Measurements from ENCODE around the gene PRDM13. TPM values are rescaled to one million over a fixed set of nuclear protein-coding genes. Genes with fewer than 3 reads are reported as not detected.

Gene PRDM13
- total and polyA plus RNA-seq, 2 of the 13 experiments (the other 11 are each of a cell fraction or from before 2014, with no cell fraction given): not detected

DNA sequence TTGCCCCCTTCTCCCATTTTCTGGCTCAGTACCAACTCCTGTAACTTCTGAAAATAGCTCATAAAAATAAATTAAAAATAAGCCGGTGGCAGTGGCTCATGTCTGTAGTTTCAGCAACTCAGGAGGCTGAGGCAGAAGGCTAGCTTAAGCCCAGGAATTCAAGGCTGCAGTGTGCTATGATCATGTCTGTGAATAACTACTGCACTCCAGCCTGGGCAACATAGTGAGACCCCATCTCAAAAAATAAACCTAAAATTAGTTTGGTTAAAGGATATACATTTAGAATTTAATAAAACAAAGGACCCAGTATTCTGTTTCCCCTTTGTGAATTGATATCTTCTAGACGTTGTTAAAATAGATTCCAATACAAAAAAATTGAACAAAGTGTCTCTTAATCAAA lies 10.5 kb downstream of the PRDM13 start:
- Histone ChIP-seq H3K4me1 (ENCODE audit: insufficient read depth, low read length) (peaks cover 6% of the 10 kb centered on the region; the same call in 1 of the 2 replicates), H3K36me3 (replicated peaks in 1 of 2; ENCODE audit: control insufficient read depth in 1 of 2, insufficient read depth in 2 of 2, low read length in 2 of 2) (no peaks in the 10 kb centered on the region), H2AFZ (ENCODE audit: low read length) (no peak overlapping the region), H3K27me3 (ENCODE audit: control insufficient read depth in 1 of 2, insufficient read depth in 2 of 2, low read length in 2 of 2) (peaks cover 1 to 21% of the 10 kb centered on the region in 2 experiments; a peak in 3 of 5 replicates), H3K4me2 (ENCODE audit: low read depth, low read length) (no peak overlapping the region), H3K4me3 (replicated peaks in 1 of 3; ENCODE audit: insufficient read depth in 1 of 3, low read depth in 2 of 3, low read length in 3 of 3) (no peak overlapping the region), H3K79me2 (ENCODE audit: insufficient read depth, low read length) (no peaks in the 10 kb centered on the region), H3K9me3 (ENCODE audit: low read length) (no peaks in the 10 kb centered on the region), H3K27ac (ENCODE audit: extremely low read length, insufficient read depth, low read length) (no peak overlapping the region), H4K20me1 (ENCODE audit: insufficient read depth, low read length) (no peaks in the 10 kb centered on the region), H3K9ac (ENCODE audit: insufficient read depth, low read depth, low read length) (no peak overlapping the region)
- no TSS peak for BruUV-seq (replicated peaks)
- ATAC-seq (no peak), DNase-seq (ENCODE audit: low spot score) (no peak), FAIRE-seq (no peak)
- ChIA-PET CTCF (ENCODE audit: low intra/inter-chr PET ratio, low total read pairs) (no interaction called here), POLR2A (no interaction called here)
- in situ Hi-C loops (cut with HindIII; ENCODE audit: extremely low pct_ligation_motif_present, low pct_unique_long_range_greater_than_20kb) (no loop called here), intact Hi-C loops (cut with micrococcal nuclease; ENCODE audit: unreplicated experiment) (no loop called here)
- TF ChIP-seq ZNF333 (CRISPR knock-in tag; IDR thresholded peaks at IDR 0.05; ENCODE audit: borderline replicate concordance) (no peak), NR2F1 (CRISPR knock-in tag; IDR thresholded peaks at IDR 0.05) (no peak), ZZZ3 (CRISPR knock-in tag; IDR thresholded peaks at IDR 0.05; ENCODE audit: borderline replicate concordance) (no peak), CBX5 (CRISPR knock-in tag; IDR thresholded peaks at IDR 0.05; ENCODE audit: borderline replicate concordance) (no peak), RFXAP (CRISPR knock-in tag; IDR thresholded peaks at IDR 0.05; ENCODE audit: borderline replicate concordance) (no peak), NR1H2 (CRISPR knock-in tag; IDR thresholded peaks at IDR 0.05; ENCODE audit: borderline replicate concordance, low read depth) (no peak), ZNF761 (CRISPR knock-in tag; conservative IDR thresholded peaks at IDR 0.05) (no peak), SP4 (CRISPR knock-in tag; IDR thresholded peaks at IDR 0.05) (no peak), TRIM22 (IDR thresholded peaks at IDR 0.05) (no peak), MYC (CRISPR knock-in tag; IDR thresholded peaks at IDR 0.05; ENCODE audit: borderline replicate concordance) (no peak), ZNF629 (CRISPR knock-in tag; conservative IDR thresholded peaks at IDR 0.05) (no peak), NFIB (CRISPR knock-in tag; IDR thresholded peaks at IDR 0.05; ENCODE audit: borderline replicate concordance) (no peak), CCAR2 (optimal IDR thresholded peaks at IDR 0.05; ENCODE audit: low read depth, low read length) (no peak), POGZ (CRISPR knock-in tag; IDR thresholded peaks at IDR 0.05) (no peak), GABPA (IDR thresholded peaks at IDR 0.05; ENCODE audit: low read depth, low read length) (no peak), GABPA (CRISPR knock-in tag; IDR thresholded peaks at IDR 0.05; ENCODE audit: low read depth) (no peak)
- TF ChIP-seq, protein P1, sequence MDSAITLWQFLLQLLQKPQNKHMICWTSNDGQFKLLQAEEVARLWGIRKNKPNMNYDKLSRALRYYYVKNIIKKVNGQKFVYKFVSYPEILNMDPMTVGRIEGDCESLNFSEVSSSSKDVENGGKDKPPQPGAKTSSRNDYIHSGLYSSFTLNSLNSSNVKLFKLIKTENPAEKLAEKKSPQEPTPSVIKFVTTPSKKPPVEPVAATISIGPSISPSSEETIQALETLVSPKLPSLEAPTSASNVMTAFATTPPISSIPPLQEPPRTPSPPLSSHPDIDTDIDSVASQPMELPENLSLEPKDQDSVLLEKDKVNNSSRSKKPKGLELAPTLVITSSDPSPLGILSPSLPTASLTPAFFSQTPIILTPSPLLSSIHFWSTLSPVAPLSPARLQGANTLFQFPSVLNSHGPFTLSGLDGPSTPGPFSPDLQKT (CRISPR knock-in tag; IDR thresholded peaks at IDR 0.05; ENCODE audit: borderline replicate concordance): no peak
- 5% methylated on average over 2 of the region's 2 CpGs for WGBS (ENCODE audit: low lambda C conversion rate)

Data from HepG2 (cell line).